ENCODE results near the gene ABTB2.

Gene ABTB2

DNA sequence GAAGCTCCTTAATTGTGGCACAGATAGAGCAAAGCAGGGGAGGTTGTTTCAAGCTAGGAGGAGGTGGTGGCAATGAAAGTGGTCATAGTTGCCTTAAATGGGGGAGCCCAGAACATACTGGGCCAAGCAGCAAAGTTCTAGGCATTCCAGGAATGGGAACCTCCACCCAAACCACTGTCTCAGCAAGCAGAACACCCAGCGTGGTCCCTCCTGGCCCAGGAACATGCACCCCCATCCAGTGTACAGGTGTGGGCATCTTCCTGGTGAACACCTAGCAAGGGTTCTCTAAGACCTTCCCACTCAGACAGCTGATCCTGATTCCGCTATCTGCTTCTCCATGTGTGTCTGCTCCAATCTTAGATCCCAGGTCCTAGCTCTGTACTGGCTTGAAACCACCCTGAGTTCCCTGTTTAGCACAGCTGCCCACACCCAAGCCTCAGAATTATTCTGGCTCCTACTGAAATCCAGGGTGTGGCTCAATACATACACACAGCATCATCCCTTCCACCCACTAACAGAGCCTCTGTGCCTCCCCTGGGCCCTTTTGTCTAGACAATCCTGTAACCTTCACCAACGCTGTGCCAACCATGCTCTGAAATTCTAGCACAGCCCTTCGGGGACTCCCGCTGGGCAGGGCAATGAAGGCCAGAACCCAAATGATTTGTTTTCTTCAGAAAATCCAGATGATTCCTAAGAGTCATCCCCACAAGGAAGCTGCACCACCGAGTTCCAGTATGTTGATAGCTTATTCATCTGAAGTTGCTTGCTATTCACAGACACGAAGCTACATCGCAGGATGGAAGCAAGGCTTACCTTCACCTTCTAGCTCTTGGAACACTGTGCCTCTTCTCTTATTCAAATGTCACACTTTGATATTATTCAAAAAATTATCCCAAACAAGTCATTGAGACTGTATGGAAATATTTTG is 76.6 kb downstream of the ABTB2 start:
- DNase-seq, result no peak

DNA sequence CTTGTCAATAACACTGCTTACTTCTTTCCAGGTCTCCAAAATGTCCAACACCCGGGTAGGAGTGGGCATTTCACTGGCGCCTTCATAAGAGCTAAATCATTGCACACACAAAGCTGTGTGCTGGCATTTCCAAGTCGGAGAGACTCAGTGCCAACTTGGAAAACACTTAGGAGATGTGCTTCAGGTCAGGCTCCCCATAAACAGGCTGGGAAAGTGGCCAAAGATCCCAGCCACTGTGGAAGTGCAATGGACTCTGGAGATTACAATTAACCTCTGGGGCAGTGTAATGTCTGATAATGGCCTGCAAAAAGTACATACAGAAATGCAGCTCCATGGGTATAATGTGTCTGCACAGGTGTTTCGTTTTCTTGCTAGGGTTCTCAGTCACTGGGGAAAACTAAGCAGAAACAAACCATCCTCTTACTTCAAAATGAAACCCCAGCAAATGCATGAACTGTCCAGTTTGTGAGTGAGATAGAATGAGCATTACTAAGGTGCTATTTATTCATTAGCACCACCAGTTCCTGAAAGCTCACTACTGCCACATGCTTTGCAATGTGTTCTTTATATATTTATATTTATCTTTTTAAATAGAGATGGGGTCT is 79.0 kb downstream of the ABTB2 start:
- DNase-seq, result no peak

DNA sequence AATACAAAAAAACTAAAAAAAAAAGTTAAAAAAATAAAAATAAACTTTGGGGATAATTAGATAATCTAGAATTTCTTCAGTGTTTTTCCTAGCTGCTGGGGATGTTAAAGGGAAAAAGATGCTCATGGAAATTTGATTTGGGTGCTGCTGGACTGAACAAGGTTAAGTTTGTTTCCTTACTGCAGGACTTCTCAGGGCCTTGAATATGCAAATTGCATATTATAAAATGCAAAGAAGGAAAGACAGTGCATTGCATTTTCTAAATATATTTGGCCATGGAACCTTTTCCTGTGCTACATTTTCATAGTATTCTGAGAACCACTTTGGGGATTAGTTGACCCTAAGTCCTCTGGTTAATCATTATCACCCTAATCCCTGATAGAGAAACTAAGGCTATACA is 79.6 kb downstream of the ABTB2 start:
- no peak for DNase-seq

DNA sequence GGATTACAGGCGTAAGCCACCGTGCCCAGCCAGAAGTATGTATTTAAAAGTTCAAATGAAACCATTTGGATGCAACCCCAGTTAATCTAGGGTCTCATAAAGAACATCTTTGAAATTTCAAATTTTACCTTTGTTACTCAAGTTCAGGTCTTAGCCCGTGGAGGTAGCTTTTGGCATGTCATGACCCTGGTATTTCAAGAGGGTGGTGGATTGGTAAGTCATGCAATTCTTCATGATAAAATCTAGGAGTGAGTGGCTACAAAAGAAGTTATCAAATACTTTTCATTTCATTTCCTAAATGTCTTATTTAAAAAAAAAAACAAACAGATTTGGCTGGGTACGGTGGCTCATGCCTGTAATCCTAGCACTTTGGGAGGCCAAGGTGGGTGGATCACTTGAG is 80.6 kb downstream of the ABTB2 start:
- DNase-seq, result no peak

DNA sequence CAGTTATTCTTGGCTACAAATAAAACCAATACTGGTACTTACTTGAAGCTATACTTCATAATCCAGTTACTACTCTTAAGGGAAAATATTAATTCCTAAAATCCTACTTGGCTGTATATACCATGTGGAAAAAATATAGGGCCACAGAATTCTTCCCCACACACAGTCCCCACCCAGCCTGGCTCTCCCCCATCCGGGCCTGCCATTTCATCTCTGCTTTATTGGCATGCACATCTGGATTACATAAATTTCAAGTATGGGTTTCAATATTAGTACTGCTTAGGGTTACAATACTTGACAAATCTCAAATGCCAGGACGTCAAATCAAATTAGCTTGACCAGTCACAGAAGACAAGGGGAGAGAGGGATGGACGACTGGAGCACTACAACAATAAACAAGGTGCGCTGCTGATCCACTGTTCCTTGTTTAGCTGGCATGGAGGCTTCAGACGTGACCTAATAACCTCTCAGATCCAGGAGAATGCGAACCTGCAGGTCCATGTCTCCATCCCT is 81.4 kb downstream of the ABTB2 start:
- DNase-seq, result no peak

DNA sequence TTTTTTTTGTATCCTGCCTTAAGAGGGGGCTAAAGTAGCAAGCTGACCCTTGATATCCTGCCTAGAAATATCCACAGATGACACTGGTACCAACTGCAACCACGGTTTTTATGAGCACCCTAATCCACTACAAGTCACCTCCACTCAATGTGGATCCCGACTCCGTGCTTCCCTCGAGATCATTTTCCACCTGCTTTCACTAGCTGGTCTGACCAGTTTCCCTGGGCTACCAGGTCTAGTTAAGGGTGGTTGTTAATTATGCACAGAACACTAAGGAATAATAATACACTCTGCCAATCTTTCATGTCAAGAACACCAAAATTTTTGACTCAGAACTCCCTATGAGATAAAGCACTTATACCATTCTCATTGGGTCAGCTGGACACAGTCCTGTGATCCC is 82.3 kb downstream of the ABTB2 start:
- DNase-seq, result no peak

DNA sequence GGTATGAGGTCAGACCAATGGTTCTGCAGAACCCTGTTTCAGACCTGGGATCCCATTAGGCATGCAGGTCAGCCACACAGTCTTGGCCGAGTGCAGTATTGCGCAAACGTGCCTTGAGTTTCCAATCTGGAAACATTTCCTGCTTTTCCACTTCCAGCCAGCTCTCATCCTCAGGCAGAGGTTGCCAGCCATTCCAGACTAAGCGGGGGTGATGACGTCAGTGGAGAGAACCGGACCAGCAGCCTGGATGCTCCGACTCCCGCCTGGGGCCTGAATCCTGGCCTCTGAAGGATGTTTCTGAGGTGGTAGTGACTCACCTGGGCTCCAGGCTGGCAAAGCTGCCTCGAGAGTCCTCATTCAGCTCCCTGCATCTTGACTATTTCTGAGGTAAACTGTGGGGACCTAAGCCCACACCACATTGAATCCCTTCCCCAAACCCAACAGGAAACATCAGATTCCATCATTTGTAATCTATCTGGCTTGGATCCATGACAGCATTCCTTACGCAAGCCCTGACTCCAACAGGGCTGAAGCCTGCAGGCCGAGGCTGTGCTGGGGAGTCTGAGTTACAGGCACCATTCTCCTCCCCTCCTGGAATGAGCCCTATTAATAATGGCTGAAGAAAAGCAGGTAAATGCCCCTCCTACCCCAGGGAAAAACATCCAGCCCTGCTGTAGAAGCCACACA is 83.0 kb downstream of the ABTB2 start:
- DNase-seq, result no peak

DNA sequence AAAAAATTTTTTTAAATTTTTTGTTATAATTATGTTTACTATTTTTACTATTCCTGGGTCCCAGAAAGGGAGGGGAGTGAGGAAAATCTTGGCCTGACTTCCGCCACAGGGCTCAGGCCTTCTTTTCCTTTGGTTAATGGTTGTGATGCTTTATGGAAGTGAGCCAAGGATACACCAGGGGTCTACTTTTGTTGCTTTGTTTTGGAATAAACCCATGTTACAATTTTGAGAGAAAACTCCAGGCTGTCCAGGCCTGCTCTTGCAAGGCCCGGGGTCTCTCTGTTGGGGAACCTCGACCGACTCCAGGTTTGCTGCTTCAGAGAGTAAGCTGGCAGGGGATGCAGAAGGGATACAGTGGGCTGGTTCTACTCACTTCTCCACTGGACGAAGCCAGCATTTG is 84.7 kb downstream of the ABTB2 start:
- DNase-seq, result no peak

DNA sequence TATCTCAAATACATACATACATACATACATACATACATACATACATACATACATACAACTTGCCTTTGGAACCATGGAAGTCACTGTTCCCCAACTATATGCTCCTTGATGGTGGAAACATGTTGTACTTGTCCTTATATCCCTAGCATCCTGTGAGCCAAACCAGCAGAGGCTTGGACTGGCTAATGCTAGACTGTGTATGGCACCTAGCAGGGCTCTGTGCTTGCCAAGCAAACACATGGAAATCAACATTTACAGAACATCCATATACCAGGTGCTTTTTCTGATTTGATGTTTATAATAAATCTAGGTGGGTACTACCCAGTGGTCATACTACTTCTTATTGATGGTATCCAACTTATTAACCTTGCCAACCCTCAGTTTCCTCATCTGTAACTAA is 86.1 kb downstream of the ABTB2 start:
- DNase-seq, result no peak

DNA sequence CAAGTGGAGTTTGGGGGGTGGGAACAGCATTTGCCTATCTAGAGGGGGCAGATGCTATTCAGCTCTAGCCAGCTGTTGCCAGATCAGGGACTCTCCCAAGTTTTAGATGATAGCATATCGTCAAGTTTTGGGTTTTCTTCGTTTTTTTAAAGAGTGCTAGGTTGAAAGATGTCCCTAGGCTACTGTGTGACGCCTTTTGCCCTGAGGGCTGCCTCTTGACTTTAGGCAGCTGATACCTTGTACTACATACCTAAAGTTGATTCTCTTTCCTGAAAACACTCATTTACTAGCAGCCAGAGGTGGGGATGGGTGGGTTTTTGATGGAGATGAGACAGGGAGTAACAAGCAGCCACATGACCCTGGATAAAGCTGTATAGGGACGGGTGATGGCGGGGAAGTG is 87.1 kb downstream of the ABTB2 start:
- no peak for DNase-seq

DNA sequence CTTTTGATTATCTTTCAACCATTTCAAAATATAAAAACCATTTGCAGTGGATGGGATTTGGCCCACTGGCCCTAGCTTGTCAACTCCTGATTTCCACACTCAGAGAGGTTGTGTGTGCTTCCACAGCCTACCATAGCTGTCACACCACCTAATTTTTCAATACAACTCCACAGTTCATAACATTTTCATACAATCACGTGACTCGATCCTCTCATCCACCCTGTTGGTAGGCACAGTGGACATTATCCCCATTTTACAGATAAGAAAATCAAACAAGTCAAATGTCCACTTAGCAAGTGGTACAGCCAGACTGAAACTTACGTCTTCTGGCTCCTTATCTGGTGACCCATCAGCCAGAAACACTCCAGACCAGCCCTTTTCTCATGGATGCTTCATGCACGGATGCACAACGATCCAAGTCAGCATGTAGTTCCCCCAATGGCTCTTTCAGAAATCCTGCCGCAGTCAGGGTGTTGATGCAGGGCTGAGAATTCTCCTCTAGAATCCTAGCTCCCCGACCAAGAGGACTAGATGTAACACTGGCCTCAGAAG is 88.0 kb downstream of the ABTB2 start:
- no peak for DNase-seq

DNA sequence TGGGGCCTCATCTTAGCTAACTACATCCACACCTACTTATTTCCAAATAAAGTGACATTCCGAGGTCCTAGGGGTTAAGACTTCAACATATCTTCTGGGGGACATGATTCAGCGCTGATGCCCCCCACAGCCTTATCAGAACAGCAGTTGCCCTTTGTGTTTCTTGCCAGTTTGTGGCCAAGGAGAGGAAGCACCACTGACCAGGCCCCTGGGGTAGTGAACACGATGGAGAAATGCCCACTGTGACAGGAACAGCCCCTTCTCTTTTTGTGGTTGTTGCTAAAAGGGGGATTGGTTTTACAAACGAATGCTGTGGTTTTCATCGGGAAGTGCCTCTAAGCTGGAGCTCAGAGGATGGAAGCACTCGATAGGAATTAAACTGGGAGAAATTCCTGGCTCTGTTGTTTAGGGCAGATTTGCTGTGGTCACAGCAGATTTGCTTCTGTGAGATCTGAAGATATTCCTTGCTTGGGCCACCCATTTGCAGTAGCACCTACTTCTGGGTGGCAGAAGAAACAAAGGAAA is 88.8 kb downstream of the ABTB2 start:
- DNase-seq, result no peak

DNA sequence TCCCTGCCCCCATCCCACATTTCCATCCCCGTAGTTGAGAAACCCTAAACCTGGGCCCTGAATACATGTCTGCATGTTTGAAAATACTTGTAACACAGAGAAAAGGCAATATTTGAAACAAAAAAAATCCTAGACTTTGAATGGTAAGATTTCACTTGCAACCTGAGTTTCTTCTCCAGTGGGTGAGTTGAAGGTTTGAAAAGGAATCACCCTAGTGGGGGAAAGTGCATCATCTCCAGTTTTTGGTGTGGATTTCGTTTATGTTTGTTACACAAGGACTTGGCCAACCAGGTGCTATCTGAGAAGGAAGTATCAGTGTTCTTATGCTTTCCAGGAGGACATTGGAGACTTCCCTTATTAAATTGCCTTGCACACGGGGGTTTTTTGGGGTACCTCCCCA is 90.4 kb downstream of the ABTB2 start:
- no peak for DNase-seq

DNA sequence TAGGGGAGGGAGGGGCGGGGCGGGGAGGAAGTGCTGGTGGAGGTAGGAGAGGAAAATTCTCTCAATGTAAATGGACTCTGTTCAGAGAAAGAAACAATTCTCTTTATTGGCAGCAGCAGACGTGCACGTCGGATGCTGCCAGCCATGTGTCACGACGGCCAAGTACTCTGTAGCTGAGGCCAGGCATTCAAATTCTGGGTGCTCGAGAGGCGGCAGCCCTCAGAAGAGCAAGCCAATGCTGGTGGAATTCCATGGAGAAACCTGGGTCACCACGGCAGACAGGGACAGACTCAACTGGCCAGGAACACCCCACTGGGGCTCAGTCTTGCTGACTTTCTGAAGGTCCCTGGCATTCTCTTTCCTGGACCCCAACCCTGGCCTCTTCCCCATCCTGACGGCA is 90.8 kb downstream of the ABTB2 start:
- DNase-seq, result no peak

DNA sequence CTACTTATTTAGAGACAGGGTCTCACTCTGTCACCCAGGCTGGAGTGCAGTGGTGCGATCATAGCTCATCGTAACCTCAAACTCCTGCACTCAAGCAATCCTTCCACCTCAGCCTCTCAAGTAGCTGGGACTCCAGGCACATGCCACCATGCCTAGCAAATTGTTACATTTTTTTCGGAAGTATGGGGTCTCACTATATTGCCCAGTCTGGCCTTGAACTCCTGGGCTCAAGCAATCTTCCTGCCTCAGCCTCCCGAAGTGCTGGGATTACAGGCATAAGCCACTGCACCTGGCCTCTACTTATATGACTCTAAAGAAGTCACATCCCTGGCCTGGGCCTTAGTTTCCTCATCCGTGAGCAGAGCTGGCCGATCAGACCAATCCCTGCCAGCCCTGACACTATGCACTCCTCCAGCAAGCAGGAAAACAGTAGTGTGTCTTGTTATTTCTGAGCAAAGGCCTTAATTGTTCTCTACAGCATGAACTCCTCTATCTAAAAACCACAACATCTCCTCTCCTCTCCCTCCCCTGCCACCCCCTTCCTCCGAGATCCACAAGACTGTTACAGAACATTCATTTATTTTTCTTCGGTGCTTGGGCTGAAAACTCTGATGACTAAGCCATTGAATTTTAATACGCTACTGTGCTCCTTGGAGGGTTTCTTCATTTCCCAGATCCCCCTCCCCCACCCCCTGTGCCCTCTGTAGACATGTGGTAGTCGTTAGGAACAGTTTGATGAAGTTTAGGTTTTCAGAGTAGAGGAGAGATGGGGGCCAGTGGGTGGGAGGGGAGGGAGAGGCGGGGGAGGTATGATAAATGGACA is 91.5 kb downstream of the ABTB2 start:
- DNase-seq, result no peak

DNA sequence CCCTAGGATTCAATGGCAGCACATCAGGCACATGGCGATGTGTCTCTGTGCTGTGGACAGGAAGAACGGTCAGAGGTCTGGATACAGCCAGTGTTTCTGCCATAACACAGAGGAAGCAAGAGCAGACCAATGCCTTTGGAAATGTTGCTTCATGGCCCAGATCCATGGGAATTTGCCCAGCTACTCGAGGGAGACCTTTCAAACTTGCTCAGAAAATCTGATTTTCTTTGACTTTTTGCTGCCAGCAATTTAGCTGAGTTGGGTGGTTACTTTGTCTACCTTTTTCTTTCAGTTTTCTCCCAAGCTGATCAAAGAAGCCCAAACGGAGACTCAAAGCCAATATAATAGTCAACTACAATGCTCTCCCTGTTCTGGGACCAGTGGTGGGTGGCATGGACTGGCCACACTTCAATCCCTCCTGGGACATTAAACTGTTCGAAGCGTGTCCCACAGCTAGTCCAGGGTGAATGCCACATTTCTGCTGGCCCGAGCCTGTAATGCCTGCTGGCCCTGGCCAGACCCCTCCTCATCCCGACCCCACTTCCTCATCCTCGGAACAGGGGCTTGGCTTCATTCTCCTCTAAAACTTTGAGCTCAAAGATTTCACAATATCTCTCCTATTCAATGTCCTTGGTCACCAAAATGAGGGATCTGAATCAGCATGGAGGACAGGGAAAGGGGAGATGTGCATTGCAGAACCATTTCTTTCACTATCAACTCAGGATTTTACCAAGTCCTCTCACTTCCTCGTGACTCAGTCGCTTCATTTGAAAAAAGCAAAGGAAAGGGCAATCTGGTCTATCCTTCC is 93.3 kb downstream of the ABTB2 start:
- DNase-seq, result no peak

DNA sequence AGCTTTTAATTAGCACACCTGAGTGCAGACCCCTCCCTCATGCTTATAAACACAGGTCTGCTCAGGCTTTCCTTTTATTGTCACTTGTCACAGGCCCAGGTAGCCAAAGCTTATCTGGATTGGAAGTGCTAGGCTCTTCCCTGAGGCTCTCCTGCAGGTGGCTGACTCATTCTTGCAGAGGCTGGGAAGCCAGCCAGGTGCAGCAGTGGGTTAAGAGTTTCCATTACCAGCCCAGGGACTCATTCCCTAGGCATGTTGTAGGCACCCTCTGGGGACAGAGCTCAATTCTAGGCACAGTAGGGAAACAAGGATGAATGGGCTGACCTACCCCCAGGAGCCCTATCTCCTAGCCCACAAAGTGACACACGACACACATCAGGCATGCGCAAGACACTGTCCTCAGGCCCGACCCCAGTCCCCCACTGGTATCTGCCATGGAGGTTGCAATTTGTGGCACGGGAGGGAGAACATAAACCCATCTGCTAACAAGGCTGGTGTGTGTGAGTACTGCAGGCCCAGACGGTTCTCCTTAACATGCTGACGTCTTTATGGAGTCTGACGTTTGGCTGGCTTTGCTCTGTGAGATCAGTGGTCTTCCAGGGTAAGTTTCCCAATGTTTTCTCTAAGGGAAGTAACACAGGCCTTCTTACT is 94.2 kb downstream of the ABTB2 start:
- DNase-seq, result no peak

DNA sequence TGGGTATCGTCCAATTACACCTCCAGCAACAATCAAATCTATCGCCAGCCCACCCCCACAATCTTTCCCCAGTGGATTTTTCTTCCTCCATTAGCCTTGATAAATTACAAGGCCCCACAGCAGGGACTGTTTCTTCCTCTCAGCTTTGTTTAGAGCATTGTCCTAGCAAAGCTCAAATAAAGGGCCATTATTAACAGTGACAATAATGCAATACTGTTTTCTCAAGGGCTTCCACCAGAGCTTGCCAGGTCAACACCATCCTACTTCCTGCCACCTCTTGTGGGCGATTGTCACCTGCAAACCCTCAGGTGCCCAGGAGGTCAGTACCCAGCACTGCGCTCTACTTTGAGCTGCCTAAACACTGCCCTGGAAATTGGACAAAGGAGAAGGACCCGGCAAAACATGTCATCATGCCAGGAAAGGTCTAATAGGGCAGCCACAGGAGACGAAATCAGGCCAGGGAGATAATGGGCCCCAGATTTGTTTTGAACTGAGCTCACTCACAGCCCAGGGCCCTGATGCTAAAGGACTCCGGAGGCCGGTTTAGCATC is 95.2 kb downstream of the ABTB2 start:
- no peak for DNase-seq

DNA sequence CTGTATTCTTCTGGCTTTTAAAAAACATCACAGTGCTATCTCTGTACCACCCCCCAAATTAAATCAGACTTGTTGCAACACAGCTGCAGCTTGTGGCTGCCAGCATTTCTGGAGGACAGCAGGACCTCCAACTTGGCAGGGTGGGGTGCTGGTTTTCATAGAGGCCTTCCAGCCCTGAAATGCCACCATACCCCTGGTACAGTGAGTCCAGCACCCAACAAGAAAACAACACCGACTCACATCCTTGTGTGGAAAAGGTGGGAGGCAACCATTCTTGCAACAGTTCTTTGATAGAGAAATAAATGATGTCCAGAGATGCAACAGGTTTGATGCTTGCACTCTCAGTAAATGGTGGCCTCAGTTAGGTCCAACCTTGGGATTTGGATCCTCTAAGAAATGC is 96.0 kb downstream of the ABTB2 start:
- DNase-seq, result no peak

DNA sequence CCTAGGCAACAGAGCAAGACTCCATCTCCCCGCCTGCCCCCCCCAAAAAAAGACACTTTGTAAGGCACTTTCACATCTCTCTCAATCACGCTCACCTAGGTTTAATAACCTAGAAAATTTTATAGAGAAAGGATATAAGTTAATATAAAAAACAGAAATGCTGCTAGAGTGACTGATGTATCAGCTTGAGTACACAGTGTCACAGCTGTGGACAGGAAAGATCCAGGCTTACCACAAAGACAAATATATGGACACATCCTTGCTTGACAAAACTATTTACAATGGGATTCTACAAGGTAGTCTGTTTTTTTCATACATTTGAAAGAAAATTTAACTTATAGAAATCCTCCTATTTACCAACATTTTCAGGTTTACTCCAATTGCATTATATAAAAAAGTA is 96.7 kb downstream of the ABTB2 start:
- DNase-seq, result no peak
